ENCODE data around the gene EFS. TPM values are rescaled to one million over a fixed set of nuclear protein-coding genes. Genes with fewer than 3 reads are reported as not detected.

The EFS gene
- total and polyA plus RNA-seq, 4 experiments from 2014 or later: not detected

- H3K27ac ChIP-seq (ENCODE audit: low read depth, low read length): no peak overlapping the region
- no peak overlapping the region for H3K27ac Mint-ChIP-seq
- H3K9me3 ChIP-seq (ENCODE audit: control insufficient read depth in 1 of 2, low read length in 2 of 2): no peaks in the 10 kb centered on the region
- H3K4me3 ChIP-seq (ENCODE audit: low read length in 2 of 2): no peak overlapping the region
- H3K9me3 Mint-ChIP-seq: no peaks in the 10 kb centered on the region
- H3K27me3 ChIP-seq (ENCODE audit: insufficient read depth, low read length): no peaks in the 10 kb centered on the region
- intact Hi-C loops (cut with micrococcal nuclease): no loop called here
- no peaks in the 10 kb centered on the region for H3K36me3 Mint-ChIP-seq
- no peak overlapping the region for H3K4me3 Mint-ChIP-seq
- peaks cover 14 to 29% of the 10 kb centered on the region in 2 donors for H3K27me3 Mint-ChIP-seq
- no peaks in the 10 kb centered on the region for H3K4me1 Mint-ChIP-seq
- H3K4me1 ChIP-seq (ENCODE audit: insufficient read depth, low read length): no peaks in the 10 kb centered on the region
- no peak for DNase-seq
- no peaks in the 10 kb centered on the region for H3K36me3 ChIP-seq (ENCODE audit: insufficient read depth, low read length)
- POLR2A ChIA-PET (ENCODE audit: partially characterized antibody): interaction anchor here (1.4 to 1.7 kb wide), 2 partner anchors 9 to 11 kb away, joined by 12 to 13 read pairs; partner anchors contain the start of genes PABPN1 and PPP1R3E
- CTCF ChIA-PET (ENCODE audit: partially characterized antibody): interaction anchor here (1.2 kb wide), 1 partner anchor 10 kb away, joined by 4 read pairs; no protein-coding TSS in a partner anchor
These were observed 54.4 kb downstream of the EFS start for GRCh38 chr14:23310546-23310945.

- H3K27ac ChIP-seq (ENCODE audit: low read depth, low read length): no peak overlapping the region
- no peak overlapping the region for H3K4me3 ChIP-seq (ENCODE audit: low read length in 2 of 2)
- Mint-ChIP-seq H3K36me3 (no peaks in the 10 kb centered on the region), H3K27me3 (peaks cover 17 to 33% of the 10 kb centered on the region in 2 donors), H3K27ac (peak overlapping the region in 1 of 7 donors; percentile 59), H3K4me3 (no peak overlapping the region), H3K9me3 (no peaks in the 10 kb centered on the region), H3K4me1 (no peaks in the 10 kb centered on the region)
- no peaks in the 10 kb centered on the region for H3K36me3 ChIP-seq (ENCODE audit: insufficient read depth, low read length)
- DNase-seq: no peak
- H3K27me3 ChIP-seq (ENCODE audit: insufficient read depth, low read length): no peaks in the 10 kb centered on the region
- H3K4me1 ChIP-seq (ENCODE audit: insufficient read depth, low read length): no peaks in the 10 kb centered on the region
- no peaks in the 10 kb centered on the region for H3K9me3 ChIP-seq (ENCODE audit: control insufficient read depth in 1 of 2, low read length in 2 of 2)
- CTCF ChIA-PET (ENCODE audit: partially characterized antibody): no interaction called here
- POLR2A ChIA-PET (ENCODE audit: partially characterized antibody): interaction anchor here (9.6 kb wide), 1 partner anchor 12 kb away, joined by 373 read pairs; the partner anchor contains the start of gene PABPN1
- intact Hi-C loops (cut with micrococcal nuclease): no loop called here
These were observed 56.1 kb downstream of the EFS start for GRCh38 chr14:23308721-23309445.

- ChIA-PET POLR2A (ENCODE audit: partially characterized antibody) (interaction anchor here (1.1 to 9.6 kb wide), 2 partner anchors 13 to 213 kb away, joined by 3 to 373 read pairs; partner anchors contain the start of genes ACIN1, C14orf119 and PABPN1), CTCF (ENCODE audit: partially characterized antibody) (interaction anchor here (0.6 kb wide), 1 partner anchor 13 kb away, joined by 3 read pairs; the partner anchor contains the start of gene PABPN1)
- Histone ChIP-seq H3K27ac (ENCODE audit: low read depth, low read length) (no peak overlapping the region), H3K4me1 (ENCODE audit: insufficient read depth, low read length) (no peaks in the 10 kb centered on the region), H3K27me3 (ENCODE audit: insufficient read depth, low read length) (no peaks in the 10 kb centered on the region), H3K36me3 (ENCODE audit: insufficient read depth, low read length) (no peaks in the 10 kb centered on the region), H3K4me3 (ENCODE audit: low read length in 2 of 2) (no peak overlapping the region), H3K9me3 (ENCODE audit: control insufficient read depth in 1 of 2, low read length in 2 of 2) (no peaks in the 10 kb centered on the region)
- intact Hi-C loops (cut with micrococcal nuclease): no loop called here
- Mint-ChIP-seq H3K4me3 (no peak overlapping the region), H3K4me1 (peaks cover 0 to 7% (median 3%) of the 10 kb centered on the region in 4 donors), H3K9me3 (no peaks in the 10 kb centered on the region), H3K36me3 (no peaks in the 10 kb centered on the region), H3K27ac (peak overlapping the region in 1 of 7 donors; percentile 26), H3K27me3 (peaks cover 17 to 33% of the 10 kb centered on the region in 2 donors)
- no peak for DNase-seq
These were observed 57.0 kb downstream of the EFS start for GRCh38 chr14:23307687-23308644.

- H3K36me3 ChIP-seq (ENCODE audit: insufficient read depth, low read length): no peaks in the 10 kb centered on the region
- H3K9me3 Mint-ChIP-seq: peaks cover 0 to 2% (median 0%) of the 10 kb centered on the region in 8 donors
- no peak overlapping the region for H3K4me3 ChIP-seq (ENCODE audit: low read length in 2 of 2)
- intact Hi-C loops (cut with micrococcal nuclease): no loop called here
- no peak for DNase-seq
- H3K4me3 Mint-ChIP-seq: no peak overlapping the region
- H3K4me1 ChIP-seq (ENCODE audit: insufficient read depth, low read length): no peaks in the 10 kb centered on the region
- H3K27ac ChIP-seq (ENCODE audit: low read depth, low read length): no peak overlapping the region
- peaks cover 4 to 10% (median 6%) of the 10 kb centered on the region in 4 donors for H3K4me1 Mint-ChIP-seq
- H3K27me3 ChIP-seq (ENCODE audit: insufficient read depth, low read length): no peaks in the 10 kb centered on the region
- peaks cover 0 to 4% of the 10 kb centered on the region in 2 donors for H3K36me3 Mint-ChIP-seq
- peaks cover 17 to 33% of the 10 kb centered on the region in 2 donors for H3K27me3 Mint-ChIP-seq
- POLR2A ChIA-PET (ENCODE audit: partially characterized antibody): interaction anchor here (1.1 to 9.6 kb wide), 2 partner anchors 14 to 212 kb away, joined by 3 to 373 read pairs; partner anchors contain the start of genes ACIN1, C14orf119 and PABPN1
- CTCF ChIA-PET (ENCODE audit: partially characterized antibody): interaction anchor here (0.6 kb wide), 1 partner anchor 14 kb away, joined by 3 read pairs; the partner anchor contains the start of gene PABPN1
- H3K9me3 ChIP-seq (ENCODE audit: control insufficient read depth in 1 of 2, low read length in 2 of 2): no peaks in the 10 kb centered on the region
- peak overlapping the region in 1 of 7 donors; percentile 54 for H3K27ac Mint-ChIP-seq
These were observed 57.8 kb downstream of the EFS start for GRCh38 chr14:23307146-23307530.

DNA sequence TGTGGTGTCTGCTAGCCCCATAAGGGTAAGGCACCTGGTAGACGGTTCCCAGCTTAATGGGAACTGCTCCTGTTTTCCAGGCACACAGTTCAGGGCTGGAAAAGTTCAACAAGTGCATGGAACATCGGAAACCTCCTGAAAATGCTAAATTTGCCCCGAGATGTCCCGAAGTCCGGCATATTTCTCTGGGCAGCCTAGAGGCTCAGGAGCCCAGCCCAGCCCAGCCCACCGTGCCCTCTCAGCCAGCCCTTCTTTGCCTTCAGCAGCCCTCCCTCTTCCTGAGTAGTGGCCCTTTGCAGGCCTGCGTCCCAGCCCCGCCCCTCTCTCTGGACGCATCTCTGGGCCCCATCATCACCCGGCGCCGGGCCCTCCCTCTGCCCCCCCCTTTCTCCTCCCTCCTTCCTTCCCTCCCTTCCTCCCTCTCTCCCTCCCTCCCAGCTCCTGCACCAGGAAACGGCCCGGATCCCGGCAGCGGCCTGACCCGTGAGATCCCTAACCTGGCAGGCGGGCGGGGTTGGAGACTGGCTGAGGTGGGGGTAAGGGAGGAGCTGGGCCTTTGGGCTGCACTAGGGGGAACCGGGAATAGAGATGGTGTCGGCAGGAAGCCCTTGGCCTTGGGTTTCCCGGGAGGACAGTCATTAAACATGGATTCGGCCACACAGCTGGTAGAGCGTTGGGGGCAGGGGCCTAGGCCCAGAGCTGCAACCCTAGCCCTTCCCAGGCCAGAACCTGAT, 58.4 kb downstream of the EFS start, which contains the start of gene BCL2L2:
TSS of gene BCL2L2 (plus strand) at position 422 of the 734 bp plus-strand sequence. CDS start 935 bp downstream, outside the sequence.
- CTCF ChIA-PET (ENCODE audit: partially characterized antibody): interaction anchor here (1.8 to 7.3 kb wide), 2 partner anchors 10 to 14 kb away, joined by 8 to 93 read pairs; partner anchors contain the start of gene PABPN1
- no peaks in the 10 kb centered on the region for H3K27me3 ChIP-seq (ENCODE audit: insufficient read depth, low read length)
- H3K27ac Mint-ChIP-seq: peak within 1 kb of the TSS in 1 of 7 donors; percentile 54

More for the DNA sequence above, 58.4 kb downstream of the EFS start, which contains the start of gene BCL2L2:
- Mint-ChIP-seq H3K9me3 (peaks cover 0 to 2% (median 0%) of the 10 kb centered on the region in 8 donors), H3K36me3 (peaks cover 0 to 4% of the 10 kb centered on the region in 2 donors), H3K27me3 (peaks cover 17 to 33% of the 10 kb centered on the region in 2 donors), H3K4me3 (no peak within 1 kb of the TSS), H3K4me1 (peaks cover 4 to 10% (median 6%) of the 10 kb centered on the region in 4 donors)
- DNase-seq: no peak
- Histone ChIP-seq H3K27ac (ENCODE audit: low read depth, low read length) (no peak within 1 kb of the TSS), H3K9me3 (ENCODE audit: control insufficient read depth in 1 of 2, low read length in 2 of 2) (no peaks in the 10 kb centered on the region), H3K4me3 (ENCODE audit: low read length in 2 of 2) (no peak within 1 kb of the TSS), H3K36me3 (ENCODE audit: insufficient read depth, low read length) (no peaks in the 10 kb centered on the region), H3K4me1 (ENCODE audit: insufficient read depth, low read length) (no peaks in the 10 kb centered on the region)
- POLR2A ChIA-PET (ENCODE audit: partially characterized antibody): interaction anchor here (0.9 to 9.6 kb wide), 3 partner anchors 14 to 212 kb away, joined by 3 to 373 read pairs (median 3); partner anchors contain the start of genes ACIN1, C14orf119 and PABPN1
- intact Hi-C loops (cut with micrococcal nuclease): no loop called here
